Measurements from ENCODE around the gene PERM1. TPM values are rescaled to one million over a fixed set of nuclear protein-coding genes. Genes with fewer than 3 reads are reported as not detected.

PERM1 gene
- total and polyA plus RNA-seq, 2 of the 13 experiments (the other 11 are each of a cell fraction or from before 2014, with no cell fraction given), result 0.04 to 0.29 TPM

DNA sequence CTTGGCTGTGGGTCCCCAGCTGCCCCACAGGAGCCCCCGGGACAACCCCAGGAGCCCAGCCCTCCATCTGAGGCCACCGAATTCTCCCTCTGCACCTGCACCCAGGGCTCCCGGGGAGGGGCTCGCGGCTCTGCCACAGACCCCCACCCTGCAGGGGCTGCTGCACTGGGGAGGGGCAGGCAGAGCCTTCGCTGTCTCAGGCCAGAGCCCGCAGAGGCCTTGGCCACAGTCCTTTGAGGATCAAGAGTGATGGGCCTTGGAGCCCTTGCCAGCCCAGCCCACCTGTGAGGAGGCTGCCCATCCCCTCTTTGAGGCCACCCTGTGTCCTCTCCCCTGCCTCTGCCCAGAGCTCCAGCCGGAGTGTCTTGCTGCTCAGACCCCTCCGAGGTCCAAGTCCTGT lies 6.5 kb downstream of the PERM1 start:
- no peak overlapping the region for H2AFZ ChIP-seq (ENCODE audit: low read length)
- intact Hi-C loops (cut with micrococcal nuclease; ENCODE audit: unreplicated experiment), result no loop called here
- H3K4me2 ChIP-seq (ENCODE audit: low read depth, low read length), result peak overlapping the region; percentile 92; the same call in 1 of the 2 replicates
- FAIRE-seq (no peak), ATAC-seq (no peak), DNase-seq (ENCODE audit: low spot score) (no peak)
- ChIA-PET CTCF (ENCODE audit: low intra/inter-chr PET ratio, low total read pairs) (interaction anchor here (1.2 to 1.4 kb wide), 2 partner anchors 10 to 71 kb away, joined by 3 to 5 read pairs; no protein-coding TSS in a partner anchor), POLR2A (interaction anchor here (1.3 to 1.5 kb wide), 2 partner anchors 8 to 84 kb away, joined by 3 to 11 read pairs; partner anchors contain the start of gene PLEKHN1)
- WGBS (ENCODE audit: low lambda C conversion rate), result 95% methylated on average over 4 of the region's 9 CpGs
- no peaks in the 10 kb centered on the region for H3K79me2 ChIP-seq (ENCODE audit: insufficient read depth, low read length)
- BruUV-seq (replicated peaks), result no TSS peak
- H4K20me1 ChIP-seq (ENCODE audit: insufficient read depth, low read length), result no peaks in the 10 kb centered on the region
- H3K4me1 ChIP-seq (ENCODE audit: insufficient read depth, low read length), result peaks cover 19% of the 10 kb centered on the region
- no peak overlapping the region for H3K27ac ChIP-seq (ENCODE audit: extremely low read length, insufficient read depth, low read length)
- no peak overlapping the region; a peak in 1 of 6 replicates for H3K4me3 ChIP-seq (replicated peaks in 1 of 3; ENCODE audit: insufficient read depth in 1 of 3, low read depth in 2 of 3, low read length in 3 of 3)
- peaks cover 3 to 16% of the 10 kb centered on the region in 2 experiments for H3K27me3 ChIP-seq (ENCODE audit: control insufficient read depth in 1 of 2, insufficient read depth in 2 of 2, low read length in 2 of 2)
- TF ChIP-seq ZSCAN25 (CRISPR knock-in tag; IDR thresholded peaks at IDR 0.05), result no peak
- TF ChIP-seq ZNF589 (CRISPR knock-in tag; conservative IDR thresholded peaks at IDR 0.05), result no peak
- no peak for TF ChIP-seq EED (CRISPR knock-in tag; IDR thresholded peaks at IDR 0.05)
- TF ChIP-seq, protein P1, sequence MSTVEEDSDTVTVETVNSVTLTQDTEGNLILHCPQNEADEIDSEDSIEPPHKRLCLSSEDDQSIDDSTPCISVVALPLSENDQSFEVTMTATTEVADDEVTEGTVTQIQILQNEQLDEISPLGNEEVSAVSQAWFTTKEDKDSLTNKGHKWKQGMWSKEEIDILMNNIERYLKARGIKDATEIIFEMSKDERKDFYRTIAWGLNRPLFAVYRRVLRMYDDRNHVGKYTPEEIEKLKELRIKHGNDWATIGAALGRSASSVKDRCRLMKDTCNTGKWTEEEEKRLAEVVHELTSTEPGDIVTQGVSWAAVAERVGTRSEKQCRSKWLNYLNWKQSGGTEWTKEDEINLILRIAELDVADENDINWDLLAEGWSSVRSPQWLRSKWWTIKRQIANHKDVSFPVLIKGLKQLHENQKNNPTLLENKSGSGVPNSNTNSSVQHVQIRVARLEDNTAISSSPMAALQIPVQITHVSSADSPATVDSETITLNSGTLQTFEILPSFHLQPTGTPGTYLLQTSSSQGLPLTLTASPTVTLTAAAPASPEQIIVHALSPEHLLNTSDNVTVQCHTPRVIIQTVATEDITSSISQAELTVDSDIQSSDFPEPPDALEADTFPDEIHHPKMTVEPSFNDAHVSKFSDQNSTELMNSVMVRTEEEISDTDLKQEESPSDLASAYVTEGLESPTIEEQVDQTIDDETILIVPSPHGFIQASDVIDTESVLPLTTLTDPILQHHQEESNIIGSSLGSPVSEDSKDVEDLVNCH (CRISPR knock-in tag; IDR thresholded peaks at IDR 0.05), result no peak
- TF ChIP-seq, protein P2, sequence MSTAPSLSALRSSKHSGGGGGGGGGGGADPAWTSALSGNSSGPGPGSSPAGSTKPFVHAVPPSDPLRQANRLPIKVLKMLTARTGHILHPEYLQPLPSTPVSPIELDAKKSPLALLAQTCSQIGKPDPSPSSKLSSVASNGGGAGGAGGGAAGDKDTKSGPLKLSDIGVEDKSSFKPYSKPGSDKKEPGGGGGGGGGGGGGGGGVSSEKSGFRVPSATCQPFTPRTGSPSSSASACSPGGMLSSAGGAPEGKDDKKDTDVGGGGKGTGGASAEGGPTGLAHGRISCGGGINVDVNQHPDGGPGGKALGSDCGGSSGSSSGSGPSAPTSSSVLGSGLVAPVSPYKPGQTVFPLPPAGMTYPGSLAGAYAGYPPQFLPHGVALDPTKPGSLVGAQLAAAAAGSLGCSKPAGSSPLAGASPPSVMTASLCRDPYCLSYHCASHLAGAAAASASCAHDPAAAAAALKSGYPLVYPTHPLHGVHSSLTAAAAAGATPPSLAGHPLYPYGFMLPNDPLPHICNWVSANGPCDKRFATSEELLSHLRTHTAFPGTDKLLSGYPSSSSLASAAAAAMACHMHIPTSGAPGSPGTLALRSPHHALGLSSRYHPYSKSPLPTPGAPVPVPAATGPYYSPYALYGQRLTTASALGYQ (CRISPR knock-in tag; IDR thresholded peaks at IDR 0.05), result no peak
- TF ChIP-seq NCOA2 (CRISPR knock-in tag; IDR thresholded peaks at IDR 0.05), result no peak
- TF ChIP-seq ZNF383 (CRISPR knock-in tag; IDR thresholded peaks at IDR 0.05; ENCODE audit: borderline replicate concordance), result no peak
- TF ChIP-seq ZNF563 (CRISPR knock-in tag; IDR thresholded peaks at IDR 0.05), result no peak
- TF ChIP-seq, protein P3, sequence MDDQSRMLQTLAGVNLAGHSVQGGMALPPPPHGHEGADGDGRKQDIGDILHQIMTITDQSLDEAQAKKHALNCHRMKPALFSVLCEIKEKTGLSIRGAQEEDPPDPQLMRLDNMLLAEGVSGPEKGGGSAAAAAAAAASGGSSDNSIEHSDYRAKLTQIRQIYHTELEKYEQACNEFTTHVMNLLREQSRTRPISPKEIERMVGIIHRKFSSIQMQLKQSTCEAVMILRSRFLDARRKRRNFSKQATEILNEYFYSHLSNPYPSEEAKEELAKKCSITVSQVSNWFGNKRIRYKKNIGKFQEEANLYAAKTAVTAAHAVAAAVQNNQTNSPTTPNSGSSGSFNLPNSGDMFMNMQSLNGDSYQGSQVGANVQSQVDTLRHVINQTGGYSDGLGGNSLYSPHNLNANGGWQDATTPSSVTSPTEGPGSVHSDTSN (CRISPR knock-in tag; IDR thresholded peaks at IDR 0.05; ENCODE audit: borderline replicate concordance), result no peak
- no peak for TF ChIP-seq FOSL1 (CRISPR knock-in tag; IDR thresholded peaks at IDR 0.05; ENCODE audit: borderline replicate concordance)
- TF ChIP-seq ELF3 (CRISPR knock-in tag; IDR thresholded peaks at IDR 0.05), result no peak
- TF ChIP-seq KMT2A (CRISPR knock-in tag; IDR thresholded peaks at IDR 0.05), result no peak
- no peak for TF ChIP-seq ZBTB20 (CRISPR knock-in tag; IDR thresholded peaks at IDR 0.05; ENCODE audit: borderline replicate concordance, low read depth)
- TF ChIP-seq, protein P4, sequence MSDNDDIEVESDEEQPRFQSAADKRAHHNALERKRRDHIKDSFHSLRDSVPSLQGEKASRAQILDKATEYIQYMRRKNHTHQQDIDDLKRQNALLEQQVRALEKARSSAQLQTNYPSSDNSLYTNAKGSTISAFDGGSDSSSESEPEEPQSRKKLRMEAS (IDR thresholded peaks at IDR 0.05), result no peak
- in situ Hi-C loops (cut with HindIII; ENCODE audit: extremely low pct_ligation_motif_present, low pct_unique_long_range_greater_than_20kb), result no loop called here
- no peak overlapping the region for H3K9ac ChIP-seq (ENCODE audit: insufficient read depth, low read depth, low read length)
- no peaks in the 10 kb centered on the region for H3K36me3 ChIP-seq (replicated peaks in 1 of 2; ENCODE audit: control insufficient read depth in 1 of 2, insufficient read depth in 2 of 2, low read length in 2 of 2)
- H3K9me3 ChIP-seq (ENCODE audit: low read length), result no peaks in the 10 kb centered on the region
